Spleen (tissue), 7 donors: ENCODE measurements around the gene SPACA5.

Source experiments
- CTCF ChIP-seq, 11 experiments: fragments of 200-600 bp in 7 of 11; fragments of 450-650 bp in 4 of 11; sonication (generic) in 4 of 11; IDR thresholded peaks in 8 of 11; conservative IDR thresholded peaks in 3 of 11; 1 replicate in 7 of 11; 2 replicates in 4 of 11; pipeline versions ENCODE4 v1.4.0 to v1.8.0; 2016 to 2021; ENCODE audit warnings: antibody characterized with exemption in 11 of 11, inconsistent platforms in 4 of 11, mild to moderate bottlenecking in 1 of 11
- POLR2A ChIP-seq, 3 donors: fragments of 450-650 bp; IDR thresholded peaks; one replicate each; pipeline ENCODE4 v1.5.1; 2017; ENCODE audit warnings: antibody characterized with exemption in 3 of 3, mild to moderate bottlenecking in 1 of 3
- donor health status: DM: no; HTN: no; CAD: no; lungs with moderate emphysema.
- donor health status: DM: no; HTN: no; CAD: no.
- donor health status: DM: no; HTN: no; CAD: no.

- no peak for TF ChIP-seq CTCF (IDR thresholded peaks at IDR 0.05 in 8 of 11, conservative IDR thresholded peaks at IDR 0.05 in 3 of 11)
- no peak for TF ChIP-seq POLR2A (IDR thresholded peaks at IDR 0.05)
Observed at GRCh38 chrX:48035891-48036290, 29.1 kb downstream of the SPACA5 start.
